GM21528 (cell line): Measurements from ENCODE around the gene PANK4.
"Not testable (repeated sequence)": the region's sequence is repeated elsewhere in the genome, so short reads cannot be mapped to it uniquely, and the experiment has no call there.

ENCODE experiments used
- ATAC-seq: cut with Tn5 transposase; IDR thresholded peaks from one replicate; pipeline ENCODE4 v1.9.1; 2021; ENCODE audit warnings: mild to moderate bottlenecking, moderate library complexity; ENCODE audit not compliant: unreplicated experiment, low FRiP score

Gene PANK4

GRCh38 chr1:2468540-2468939, 57.9 kb downstream of the PANK4 start:
- no peak for ATAC-seq

GRCh38 chr1:2468041-2468472, 58.3 kb downstream of the PANK4 start:
- ATAC-seq = no peak

- no peak for ATAC-seq
Observed at GRCh38 chr1:2466958-2467554, 59.3 kb downstream of the PANK4 start.

GRCh38 chr1:2466270-2466665, 60.1 kb downstream of the PANK4 start:
- ATAC-seq = no peak

- ATAC-seq = no peak
Observed at GRCh38 chr1:2465371-2466269, 60.8 kb downstream of the PANK4 start.

GRCh38 chr1:2463396-2463795, 63.0 kb downstream of the PANK4 start:
- no peak for ATAC-seq

GRCh38 chr1:2462819-2463218, 63.6 kb downstream of the PANK4 start:
- no peak for ATAC-seq

GRCh38 chr1:2460996-2461751, 65.2 kb downstream of the PANK4 start:
- ATAC-seq = no peak

GRCh38 chr1:2460203-2460602, 66.2 kb downstream of the PANK4 start:
- no peak for ATAC-seq

- ATAC-seq = no peak
Observed at GRCh38 chr1:2459757-2460156, 66.6 kb downstream of the PANK4 start.

GRCh38 chr1:2459102-2459753, 67.2 kb downstream of the PANK4 start:
- not testable (repeated sequence) for ATAC-seq

- no peak for ATAC-seq
Observed at GRCh38 chr1:2458687-2459086, 67.7 kb downstream of the PANK4 start.
